OCI-LY7 (cell line): ENCODE measurements around the gene ARL17A. TPM values are rescaled to one million over a fixed set of nuclear protein-coding genes. Genes with fewer than 3 reads are reported as not detected.
"Not testable (repeated sequence)": the region's sequence is repeated elsewhere in the genome, so short reads cannot be mapped to it uniquely, and the experiment has no call there.

ENCODE experiments used
- BruUV-seq: library from RNA; stranded (reverse); fragments of 400-500 nt; replicated peaks from 2 replicates; lab custom pipeline; 2021; lab: Mats Ljungman, UMichigan
- CTCF ChIA-PET: fragments of 300-600 bp; sonication (Branson Sonifier 250); formaldehyde crosslinking; loops from one replicate; lab custom pipeline; 2022; ENCODE audit warnings: antibody characterized with exemption; ENCODE audit not compliant: unreplicated experiment; lab: Charles Lee
- POLR2A ChIA-PET: fragments of 300-600 bp; sonication (Branson Sonifier 250); formaldehyde crosslinking; loops from one replicate; lab custom pipeline; 2022; ENCODE audit warnings: antibody characterized with exemption; lab: Charles Lee
- DNase-seq: peaks from one replicate; pipeline ENCODE4 v3.0.0-alpha.2; 2015; ENCODE audit warnings: low spot score
- H2AFZ ChIP-seq: fragments of 200-600 bp; sonication (generic), shearing (Covaris generic); 2 replicates; pipeline ENCODE4 v1.6.1; 2014; ENCODE audit warnings: mild to moderate bottlenecking, antibody characterized with exemption, low read length, moderate library complexity
- H3K27ac ChIP-seq: fragments of 200-600 bp; sonication (generic); 2 replicates; pipeline ENCODE4 v1.5.1; 2014; ENCODE audit warnings: mixed run types, low read depth, mild to moderate bottlenecking, moderate library complexity, low read length, inconsistent platforms; ENCODE audit not compliant: poor library complexity, severe bottlenecking
- H3K36me3 ChIP-seq: fragments of 200-600 bp; sonication (generic); 2 replicates; pipeline ENCODE4 v1.6.1; 2014; ENCODE audit warnings: mild to moderate bottlenecking, antibody characterized with exemption, low read length, moderate library complexity, mixed read lengths; ENCODE audit not compliant: insufficient read depth
- H3K4me1 ChIP-seq: fragments of 200-600 bp; sonication (generic); 2 replicates; pipeline ENCODE4 v1.5.1; 2014; ENCODE audit warnings: mild to moderate bottlenecking, low read length; ENCODE audit not compliant: insufficient read depth, poor library complexity, severe bottlenecking
- H3K4me2 ChIP-seq: fragments of 200-600 bp; sonication (generic); 2 replicates; pipeline ENCODE4 v1.6.1; 2014; ENCODE audit warnings: mild to moderate bottlenecking, low read length
- H3K4me3 ChIP-seq: fragments of 200-600 bp; sonication (generic); 2 replicates; pipeline ENCODE4 v1.5.1; 2014; ENCODE audit warnings: mild to moderate bottlenecking, low read depth, low read length; ENCODE audit not compliant: poor library complexity, severe bottlenecking
- H3K79me2 ChIP-seq: fragments of 200-600 bp; sonication (generic); 2 replicates; pipeline ENCODE4 v1.6.1; 2016; ENCODE audit warnings: low read depth, mild to moderate bottlenecking, low read length, moderate library complexity, mixed read lengths; ENCODE audit not compliant: insufficient read depth
- H3K9me2 ChIP-seq: fragments of 200-600 bp; sonication (generic); 2 replicates; pipeline ENCODE4 v1.6.1; 2016; ENCODE audit warnings: mild to moderate bottlenecking, low read length, mixed read lengths; ENCODE audit not compliant: insufficient read depth
- H3K9me3 ChIP-seq: fragments of 200-600 bp; sonication (generic); 2 replicates; pipeline ENCODE4 v1.6.1; 2014; ENCODE audit warnings: mild to moderate bottlenecking, mixed run types, low read length, mixed read lengths
- H4K20me1 ChIP-seq: fragments of 200-600 bp; sonication (generic); 2 replicates; pipeline ENCODE4 v1.6.1; 2014; ENCODE audit warnings: mild to moderate bottlenecking, antibody characterized with exemption, low read length, moderate library complexity, mixed read lengths; ENCODE audit not compliant: insufficient read depth
- intact Hi-C: fragments of 100-400 bp; cut with micrococcal nuclease; formaldehyde crosslinking; loops from one replicate; pipeline ENCODE4 v1.10.0; 2022; ENCODE audit not compliant: unreplicated experiment
- total RNA-seq, 2 experiments: library from RNA; depleted of rRNA in 1 of 2; stranded (reverse); fragments of >200 nt in 1 of 2; shearing (Covaris generic) in 1 of 2; gene quantifications; 2 replicates each; pipeline ENCODE4 v1.2.3, GENCODE V29; 2014 to 2022

The ARL17A gene
- total RNA-seq, 2 experiments from 2014 or later: 23.9 to 38.7 TPM

DNA sequence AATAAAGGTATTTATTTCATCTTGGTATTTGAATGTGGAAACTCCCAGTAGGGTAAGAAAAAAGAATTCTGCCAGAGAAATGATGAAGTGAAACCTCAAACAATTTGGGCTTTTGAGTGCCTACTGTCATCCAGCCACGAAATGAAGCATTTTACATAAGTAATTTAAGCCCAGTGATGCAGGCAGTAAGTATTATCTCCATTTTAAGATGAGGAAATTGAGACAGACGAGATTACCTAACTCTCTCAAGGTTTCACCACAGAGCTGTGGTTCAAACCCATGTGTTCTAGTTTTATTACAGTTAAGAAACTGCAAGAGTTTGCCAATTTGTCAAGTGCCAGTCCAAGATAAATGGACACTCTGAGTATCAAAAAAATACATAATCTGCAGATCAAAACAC, 13.2 kb downstream of the ARL17A start:
- H3K36me3 ChIP-seq, H3K79me2 ChIP-seq, DNase-seq, POLR2A ChIA-PET, H3K9me2 ChIP-seq, intact Hi-C loops, H4K20me1 ChIP-seq, H3K4me3 ChIP-seq, H3K4me1 ChIP-seq, H3K27ac ChIP-seq, H3K9me3 ChIP-seq, H2AFZ ChIP-seq, CTCF ChIA-PET, H3K4me2 ChIP-seq: not testable (repeated sequence)
- BruUV-seq: TSS peak; percentile 43

GRCh38 chr17:46560048-46560447, 19.4 kb downstream of the ARL17A start:
- H3K27ac ChIP-seq, H3K79me2 ChIP-seq, H4K20me1 ChIP-seq, intact Hi-C loops, POLR2A ChIA-PET, H3K4me3 ChIP-seq, CTCF ChIA-PET, H3K9me3 ChIP-seq, BruUV-seq, H3K9me2 ChIP-seq, H3K4me2 ChIP-seq, DNase-seq, H3K4me1 ChIP-seq, H3K36me3 ChIP-seq, H2AFZ ChIP-seq: not testable (repeated sequence)

DNA sequence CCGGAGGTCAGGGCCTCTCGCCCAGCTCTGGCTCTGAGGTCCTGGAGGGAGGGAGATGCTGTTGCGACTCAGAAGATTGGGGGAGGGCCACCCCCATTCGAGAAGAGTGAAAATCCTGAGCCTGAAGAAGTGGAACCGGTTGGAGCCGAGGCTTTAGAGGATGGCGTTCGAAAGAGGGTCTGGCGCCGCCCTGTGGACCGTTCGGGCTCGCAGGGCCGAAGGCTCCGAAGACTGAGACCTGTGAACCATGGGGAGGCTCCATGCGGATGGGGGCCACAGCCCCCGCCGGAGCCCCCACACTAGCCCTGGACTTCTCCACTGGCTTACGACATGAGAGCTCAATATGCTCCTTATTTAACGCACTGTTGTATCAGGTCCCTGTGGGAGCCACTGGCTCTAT, 20.3 kb downstream of the ARL17A start:
- POLR2A ChIA-PET, H3K36me3 ChIP-seq, H4K20me1 ChIP-seq, H3K79me2 ChIP-seq, H3K4me2 ChIP-seq, CTCF ChIA-PET, H3K9me2 ChIP-seq, H2AFZ ChIP-seq, DNase-seq, BruUV-seq, H3K9me3 ChIP-seq, intact Hi-C loops, H3K4me1 ChIP-seq, H3K4me3 ChIP-seq, H3K27ac ChIP-seq: not testable (repeated sequence)

GRCh38 chr17:46548607-46549006, 30.9 kb downstream of the ARL17A start:
- H3K4me1 ChIP-seq, BruUV-seq, H3K4me3 ChIP-seq, H3K79me2 ChIP-seq, H4K20me1 ChIP-seq, H3K36me3 ChIP-seq, H3K9me2 ChIP-seq, H2AFZ ChIP-seq, DNase-seq, CTCF ChIA-PET, H3K4me2 ChIP-seq, H3K27ac ChIP-seq, intact Hi-C loops, H3K9me3 ChIP-seq, POLR2A ChIA-PET: not testable (repeated sequence)

- H3K79me2 ChIP-seq, POLR2A ChIA-PET, DNase-seq, BruUV-seq, H2AFZ ChIP-seq, H3K9me2 ChIP-seq, H3K4me3 ChIP-seq, H3K4me1 ChIP-seq, intact Hi-C loops, CTCF ChIA-PET, H3K9me3 ChIP-seq, H4K20me1 ChIP-seq, H3K27ac ChIP-seq, H3K36me3 ChIP-seq, H3K4me2 ChIP-seq: not testable (repeated sequence)
These were observed 44.8 kb downstream of the ARL17A start for GRCh38 chr17:46534716-46535115.

DNA sequence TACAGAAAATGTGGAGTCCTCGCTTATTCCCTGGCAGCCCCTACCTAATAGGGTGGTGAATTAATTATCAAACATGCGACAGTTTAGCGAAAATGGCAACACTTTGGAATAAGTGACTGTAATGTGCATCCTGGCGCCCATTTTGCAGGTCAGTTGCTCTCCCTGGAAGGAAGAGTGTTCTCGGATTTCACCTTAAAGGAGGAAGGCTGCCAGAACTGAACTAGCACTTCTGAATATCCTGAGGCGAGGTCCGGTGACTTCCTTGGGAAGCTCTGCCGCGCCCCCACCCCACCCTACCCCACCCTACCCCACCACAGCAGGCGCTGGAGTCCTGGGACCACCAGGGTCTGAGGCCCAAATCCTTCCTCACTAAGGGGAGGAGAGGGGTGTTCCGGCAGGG, 67.3 kb downstream of the ARL17A start, which contains the start of gene LRRC37A2:
Gene LRRC37A2 (plus strand): TSS at position 301 of the 400 bp plus-strand sequence. CDS start 245 bp downstream, outside the sequence.
- CTCF ChIA-PET, DNase-seq, H2AFZ ChIP-seq, H3K9me2 ChIP-seq, H3K27ac ChIP-seq, H3K4me1 ChIP-seq, POLR2A ChIA-PET, H3K79me2 ChIP-seq, H3K9me3 ChIP-seq, H3K4me2 ChIP-seq, H3K36me3 ChIP-seq, BruUV-seq, H3K4me3 ChIP-seq, H4K20me1 ChIP-seq, intact Hi-C loops: not testable (repeated sequence)

DNA sequence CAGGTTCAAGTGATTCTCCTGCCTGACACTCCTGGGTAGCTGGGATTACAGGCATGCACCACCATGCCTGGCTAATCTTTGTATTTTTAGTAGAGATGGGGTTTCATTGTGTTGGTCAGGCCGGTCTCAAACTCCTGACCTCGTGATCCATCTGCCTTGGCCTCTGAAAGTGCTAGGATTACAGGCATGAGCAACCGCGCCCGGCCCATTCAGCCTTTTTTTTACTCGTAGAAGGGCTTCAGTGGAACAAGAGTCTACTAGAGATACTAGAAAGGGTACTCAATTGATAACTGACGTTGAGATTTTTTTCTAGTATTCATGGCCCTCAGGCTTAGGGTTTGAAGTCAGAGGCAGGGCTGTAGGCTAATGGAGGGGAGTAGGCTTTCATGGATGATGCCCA, 73.6 kb downstream of the ARL17A start:
- POLR2A ChIA-PET, H3K9me2 ChIP-seq, intact Hi-C loops: not testable (repeated sequence)

More for the DNA sequence above, 73.6 kb downstream of the ARL17A start:
- H2AFZ ChIP-seq, H3K9me3 ChIP-seq, H3K27ac ChIP-seq, H3K36me3 ChIP-seq, H3K4me3 ChIP-seq, H3K4me1 ChIP-seq, BruUV-seq, CTCF ChIA-PET, H4K20me1 ChIP-seq, H3K4me2 ChIP-seq, DNase-seq, H3K79me2 ChIP-seq: not testable (repeated sequence)
